DND-41 (cell line): ENCODE measurements around the gene MRAS.

ENCODE experiments used
- ATAC-seq: fragments of 200-7000 bp; cut with Tn5 transposase; 3 replicates; pipeline ENCODE4 v1.9.1; 2021; ENCODE audit warnings: low read depth; ENCODE audit not compliant: insufficient read depth
- DNase-seq: peaks from one replicate; pipeline ENCODE4 v3.0.0-alpha.2; 2020
- H2AFZ ChIP-seq: 2 replicates; pipeline ENCODE4 v1.6.0; 2012; ENCODE audit warnings: low read depth, low read length
- H3K27ac ChIP-seq: 2 replicates; pipeline ENCODE4 v1.5.1; 2012; ENCODE audit warnings: low read length, inconsistent platforms
- H3K27me3 ChIP-seq: fragments of 200-600 bp; sonication (generic); 2 replicates; pipeline ENCODE4 v1.6.0; 2012; ENCODE audit warnings: low read length, mild to moderate bottlenecking, inconsistent platforms; ENCODE audit not compliant: insufficient read depth, poor library complexity
- H3K36me3 ChIP-seq: 2 replicates; pipeline ENCODE4 v1.5.1; 2012; ENCODE audit warnings: low read length, inconsistent platforms; ENCODE audit not compliant: insufficient read depth
- H3K4me1 ChIP-seq: 2 replicates; pipeline ENCODE4 v1.5.1; 2012; ENCODE audit warnings: mild to moderate bottlenecking, low read length; ENCODE audit not compliant: insufficient read depth
- H3K4me2 ChIP-seq: 2 replicates; pipeline ENCODE4 v1.6.0; 2012; ENCODE audit warnings: mild to moderate bottlenecking, moderate library complexity, low read length, inconsistent platforms; ENCODE audit not compliant: insufficient read depth
- H3K4me3 ChIP-seq, 2 experiments: fragments of 200-600 bp in 1 of 2; shearing (Covaris generic) in 1 of 2; 2 replicates each; pipeline ENCODE4 v1.5.1; 2012 to 2016; ENCODE audit warnings: inconsistent platforms in 2 of 2, low read length in 2 of 2, mild to moderate bottlenecking in 2 of 2, low read depth in 1 of 2, moderate library complexity in 1 of 2
- H3K79me2 ChIP-seq: 2 replicates; pipeline ENCODE4 v1.6.0; 2012; ENCODE audit warnings: low read length, inconsistent platforms; ENCODE audit not compliant: insufficient read depth
- H3K9ac ChIP-seq: 2 replicates; pipeline ENCODE4 v1.6.0; 2012; ENCODE audit warnings: low read depth, mild to moderate bottlenecking, inconsistent platforms, low read length, moderate library complexity
- H3K9me3 ChIP-seq: 2 replicates; pipeline ENCODE4 v1.5.1; 2012; ENCODE audit warnings: low read length, moderate library complexity, mild to moderate bottlenecking, inconsistent platforms; ENCODE audit not compliant: insufficient read depth, severe bottlenecking
- H4K20me1 ChIP-seq: 2 replicates; pipeline ENCODE4 v1.6.0; 2012; ENCODE audit warnings: low read length; ENCODE audit not compliant: insufficient read depth
- EZH2 ChIP-seq: IDR thresholded peaks from 3 replicates; pipeline ENCODE4 v1.6.1; 2012; ENCODE audit warnings: borderline replicate concordance, low read depth, mild to moderate bottlenecking, moderate library complexity, low read length, inconsistent platforms; ENCODE audit not compliant: severe bottlenecking
- TF ChIP-seq, protein P1 (sequence below): IDR thresholded peaks from 2 replicates; pipeline ENCODE4 v1.5.1; 2012; ENCODE audit warnings: borderline replicate concordance, low read length, moderate library complexity, mild to moderate bottlenecking; ENCODE audit not compliant: poor library complexity, severe bottlenecking; ENCODE audit errors: extremely low read depth

The MRAS gene

DNA sequence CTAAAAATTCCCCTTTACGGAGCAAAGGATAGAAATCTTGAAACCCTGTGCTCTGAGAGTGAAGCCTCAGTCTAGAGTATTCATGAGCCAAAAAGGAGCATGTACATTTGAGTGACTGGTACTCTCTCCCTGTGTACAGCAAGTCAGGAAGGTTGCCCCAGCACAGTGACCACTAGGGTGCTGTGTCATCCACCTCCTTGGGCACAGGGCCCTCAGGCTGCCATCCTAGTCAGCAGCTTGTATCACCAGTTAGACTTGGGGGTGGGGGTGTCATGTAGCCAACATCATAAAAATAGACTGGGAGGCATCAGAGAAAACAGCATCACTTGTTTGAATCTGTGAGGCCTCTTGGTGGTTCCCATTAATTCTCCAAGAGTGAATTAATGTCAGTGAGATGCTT lies 30.7 kb upstream of the MRAS start:
- TF ChIP-seq, protein P1, sequence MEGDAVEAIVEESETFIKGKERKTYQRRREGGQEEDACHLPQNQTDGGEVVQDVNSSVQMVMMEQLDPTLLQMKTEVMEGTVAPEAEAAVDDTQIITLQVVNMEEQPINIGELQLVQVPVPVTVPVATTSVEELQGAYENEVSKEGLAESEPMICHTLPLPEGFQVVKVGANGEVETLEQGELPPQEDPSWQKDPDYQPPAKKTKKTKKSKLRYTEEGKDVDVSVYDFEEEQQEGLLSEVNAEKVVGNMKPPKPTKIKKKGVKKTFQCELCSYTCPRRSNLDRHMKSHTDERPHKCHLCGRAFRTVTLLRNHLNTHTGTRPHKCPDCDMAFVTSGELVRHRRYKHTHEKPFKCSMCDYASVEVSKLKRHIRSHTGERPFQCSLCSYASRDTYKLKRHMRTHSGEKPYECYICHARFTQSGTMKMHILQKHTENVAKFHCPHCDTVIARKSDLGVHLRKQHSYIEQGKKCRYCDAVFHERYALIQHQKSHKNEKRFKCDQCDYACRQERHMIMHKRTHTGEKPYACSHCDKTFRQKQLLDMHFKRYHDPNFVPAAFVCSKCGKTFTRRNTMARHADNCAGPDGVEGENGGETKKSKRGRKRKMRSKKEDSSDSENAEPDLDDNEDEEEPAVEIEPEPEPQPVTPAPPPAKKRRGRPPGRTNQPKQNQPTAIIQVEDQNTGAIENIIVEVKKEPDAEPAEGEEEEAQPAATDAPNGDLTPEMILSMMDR = no peak
- no peak for TF ChIP-seq EZH2
- Histone ChIP-seq H3K4me3 (no peak overlapping the region), H3K27me3 (no peaks in the 10 kb centered on the region), H3K9me3 (no peaks in the 10 kb centered on the region), H3K27ac (no peak overlapping the region), H4K20me1 (no peaks in the 10 kb centered on the region), H3K79me2 (no peaks in the 10 kb centered on the region), H3K4me2 (no peak overlapping the region), H3K9ac (no peak overlapping the region), H3K4me1 (no peaks in the 10 kb centered on the region), H3K36me3 (no peaks in the 10 kb centered on the region), H2AFZ (no peak overlapping the region)
- no peak for DNase-seq
- ATAC-seq = no peak

DNA sequence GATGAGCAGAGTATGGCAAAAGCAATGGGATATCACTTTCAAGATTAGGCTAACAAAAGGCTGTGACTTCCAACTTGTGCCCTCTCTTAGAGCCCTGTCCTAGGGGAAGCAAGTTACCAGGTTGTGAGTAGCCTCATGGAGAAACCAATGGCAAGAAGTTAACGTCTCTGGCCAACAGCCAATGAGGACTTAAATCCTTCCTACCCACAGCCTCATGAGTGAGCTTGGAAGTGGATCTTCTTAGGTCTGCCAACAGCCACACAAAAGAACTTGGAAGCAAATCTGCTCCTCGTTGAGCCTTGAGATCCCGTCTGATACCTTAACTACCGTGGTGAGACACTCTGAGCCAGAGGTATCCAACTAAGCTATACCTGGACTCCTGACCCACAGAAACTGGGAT lies 24.4 kb upstream of the MRAS start:
- H3K4me2 ChIP-seq = no peak overlapping the region
- no peak overlapping the region for H3K9ac ChIP-seq
- no peaks in the 10 kb centered on the region for H3K36me3 ChIP-seq
- no peaks in the 10 kb centered on the region for H3K79me2 ChIP-seq
- peaks cover 11% of the 10 kb centered on the region for H3K27me3 ChIP-seq
- ATAC-seq (no peak), DNase-seq (no peak)
- H2AFZ ChIP-seq = no peak overlapping the region
- no peaks in the 10 kb centered on the region for H3K9me3 ChIP-seq
- no peak overlapping the region for H3K4me3 ChIP-seq
- TF ChIP-seq, protein P1 = no peak
- no peak overlapping the region for H3K27ac ChIP-seq
- no peaks in the 10 kb centered on the region for H4K20me1 ChIP-seq
- peaks cover 8% of the 10 kb centered on the region for H3K4me1 ChIP-seq

DNA sequence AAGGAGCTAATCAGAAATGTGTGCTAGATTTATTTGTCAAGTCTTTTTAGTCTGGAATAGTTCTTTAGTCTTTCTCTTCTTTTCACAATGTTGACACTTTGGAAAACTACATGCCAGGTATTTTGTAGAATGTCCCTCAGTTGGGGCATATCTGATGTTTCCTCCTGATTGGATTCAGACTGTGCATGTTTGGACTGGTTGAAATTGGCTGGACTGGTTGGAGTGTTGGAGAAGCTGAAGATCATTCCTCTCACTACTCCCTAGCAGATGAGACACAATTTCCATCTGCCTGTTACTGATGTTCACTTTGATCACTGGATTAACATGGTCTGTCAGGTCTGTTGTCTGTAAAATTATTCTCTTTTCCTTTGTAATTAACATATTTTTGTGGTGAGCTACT lies 22.4 kb upstream of the MRAS start:
- Histone ChIP-seq H3K27me3 (peaks cover 16% of the 10 kb centered on the region), H3K4me2 (no peak overlapping the region), H3K79me2 (no peaks in the 10 kb centered on the region), H2AFZ (no peak overlapping the region), H3K27ac (no peak overlapping the region), H3K36me3 (no peaks in the 10 kb centered on the region), H3K9ac (no peak overlapping the region), H3K4me1 (peaks cover 19% of the 10 kb centered on the region), H3K4me3 (no peak overlapping the region), H4K20me1 (no peaks in the 10 kb centered on the region), H3K9me3 (no peaks in the 10 kb centered on the region)
- no peak for DNase-seq
- no peak for ATAC-seq
- TF ChIP-seq EZH2 = no peak
- TF ChIP-seq, protein P1 = no peak
